PFSK-1 (cell line): Measurements from ENCODE around the gene HASPIN.

Source experiments
- POLR2AphosphoS5 ChIP-seq: IDR thresholded peaks from 2 replicates; pipeline ENCODE4 v1.6.1; 2012; ENCODE audit warnings: low read depth, mild to moderate bottlenecking, control low read depth, low read length, moderate library complexity
- REST ChIP-seq, 2 experiments: IDR thresholded peaks; 2 replicates each; pipeline versions ENCODE4 v1.6.1 to v1.8.0; 2011 to 2012; ENCODE audit warnings: low read depth in 2 of 2, low read length in 2 of 2, control low read depth in 1 of 2, inconsistent platforms in 1 of 2, mild to moderate bottlenecking in 1 of 2, moderate library complexity in 1 of 2; ENCODE audit not compliant: insufficient read depth in 1 of 2
- TAF1 ChIP-seq: IDR thresholded peaks from 2 replicates; pipeline ENCODE4 v1.6.1; 2012; ENCODE audit warnings: low read length, control low read depth, borderline replicate concordance; ENCODE audit not compliant: insufficient read depth

GRCh38 chr17:3750296-3750695 is 26.6 kb downstream of the HASPIN start:
- no peak for TF ChIP-seq REST (IDR thresholded peaks at IDR 0.05; ENCODE audit: insufficient read depth in 1 of 2, low read depth in 2 of 2, low read length in 2 of 2)
- no peak for TF ChIP-seq POLR2AphosphoS5
- no peak for TF ChIP-seq TAF1
